AG20443 (cell line): ENCODE data around the gene DNAAF5.

Experiments used
- DNase-seq: peaks from one replicate; pipeline ENCODE4 v3.0.0; 2012; ENCODE audit warnings: low spot score, mixed read lengths

DNAAF5 gene

GRCh38 chr7:726084-726853, at the start of gene DNAAF5:
Gene DNAAF5, plus strand, starts transcription at chr7:726699. Its CDS starts 22 bp downstream, at chr7:726721.
- DNase-seq, result peak; percentile 98

GRCh38 chr7:676972-677385, 49.5 kb upstream of the DNAAF5 start:
- DNase-seq, result no peak

GRCh38 chr7:680411-681127, 45.9 kb upstream of the DNAAF5 start:
- DNase-seq, result no peak

GRCh38 chr7:681551-682307, 44.8 kb upstream of the DNAAF5 start:
- DNase-seq, result no peak

GRCh38 chr7:682810-683209, 43.7 kb upstream of the DNAAF5 start:
- DNase-seq, result no peak

- DNase-seq, result no peak
Observed at GRCh38 chr7:683526-684205, 42.8 kb upstream of the DNAAF5 start.

- no peak for DNase-seq
Observed at GRCh38 chr7:684416-684815, 42.1 kb upstream of the DNAAF5 start.

- no peak for DNase-seq
Observed at GRCh38 chr7:685540-685939, 41.0 kb upstream of the DNAAF5 start.

- DNase-seq, result no peak
Observed at GRCh38 chr7:690478-691360, 35.8 kb upstream of the DNAAF5 start.

GRCh38 chr7:691361-692045, 35.0 kb upstream of the DNAAF5 start:
- no peak for DNase-seq

GRCh38 chr7:693280-693679, 33.2 kb upstream of the DNAAF5 start:
- DNase-seq, result no peak

GRCh38 chr7:696426-696811, 30.1 kb upstream of the DNAAF5 start:
- DNase-seq, result no peak

- no peak for DNase-seq
Observed at GRCh38 chr7:696812-697551, 29.5 kb upstream of the DNAAF5 start.

GRCh38 chr7:698515-699475, 27.7 kb upstream of the DNAAF5 start:
- no peak for DNase-seq

GRCh38 chr7:699476-700170, 26.9 kb upstream of the DNAAF5 start:
- no peak for DNase-seq

- no peak for DNase-seq
Observed at GRCh38 chr7:701086-701671, 25.3 kb upstream of the DNAAF5 start.

GRCh38 chr7:703049-703448, 23.4 kb upstream of the DNAAF5 start:
- no peak for DNase-seq

- DNase-seq, result no peak
Observed at GRCh38 chr7:706721-707120, 19.8 kb upstream of the DNAAF5 start.
